HepG2 (cell line): ENCODE measurements around the gene FASTK. TPM values are rescaled to one million over a fixed set of nuclear protein-coding genes. Genes with fewer than 3 reads are reported as not detected.

Experiments used
- AGO1 ChIP-seq: fragments of 200-400 bp; formaldehyde crosslinking; IDR thresholded peaks from 2 replicates; pipeline ENCODE4 v1.6.1; 2017; ENCODE audit warnings: mild to moderate bottlenecking, low read depth, low read length, moderate library complexity; ENCODE audit not compliant: poor library complexity, severe bottlenecking
- ATRX ChIP-seq: sonication (generic); formaldehyde crosslinking; IDR thresholded peaks from 2 replicates; pipeline ENCODE4 v1.4.0; 2020; ENCODE audit warnings: missing genetic modification reagents, borderline replicate concordance
- CHD4 ChIP-seq: fragments of 200-600 bp; sonication (generic); IDR thresholded peaks from 2 replicates; pipeline ENCODE4 v1.7.0; 2017; ENCODE audit warnings: mild to moderate bottlenecking, low read length, borderline replicate concordance
- EZH2 ChIP-seq: conservative IDR thresholded peaks from 2 replicates; pipeline ENCODE4 v1.6.1; 2012; ENCODE audit warnings: mild to moderate bottlenecking, low read depth, low read length, moderate library complexity
- FOXP1 ChIP-seq, 2 experiments: fragments of 450-650 bp in 1 of 2; IDR thresholded peaks; 2 replicates each; pipeline ENCODE4 v1.6.1; 2017 to 2018; ENCODE audit warnings: antibody characterized with exemption in 1 of 2
- HDAC6 ChIP-seq: fragments of 200-600 bp; sonication (generic); IDR thresholded peaks from 2 replicates; pipeline ENCODE4 v1.7.0; 2017; ENCODE audit warnings: mild to moderate bottlenecking, antibody characterized with exemption, low read length, low read depth
- LCORL ChIP-seq, 2 experiments: fragments of 450-650 bp in 1 of 2; sonication (generic) in 1 of 2; formaldehyde crosslinking in 1 of 2; IDR thresholded peaks; 2 replicates each; pipeline versions ENCODE4 v1.5.0 to v1.6.1; 2017 to 2020; ENCODE audit warnings: antibody characterized with exemption in 1 of 2, missing genetic modification reagents in 1 of 2
- MAFG ChIP-seq: sonication (generic); formaldehyde crosslinking; IDR thresholded peaks from 2 replicates; pipeline ENCODE4 v1.5.1; 2020; ENCODE audit warnings: mild to moderate bottlenecking, missing genetic modification reagents
- MTF2 ChIP-seq: sonication (generic); formaldehyde crosslinking; IDR thresholded peaks from 2 replicates; pipeline ENCODE4 v1.5.0; 2020; ENCODE audit warnings: missing genetic modification reagents, borderline replicate concordance
- NRL ChIP-seq: sonication (generic); formaldehyde crosslinking; IDR thresholded peaks from 2 replicates; pipeline ENCODE4 v1.5.0; 2020; ENCODE audit warnings: missing genetic modification reagents, mild to moderate bottlenecking, moderate library complexity, borderline replicate concordance
- PAX8 ChIP-seq: sonication (generic); formaldehyde crosslinking; IDR thresholded peaks from 2 replicates; pipeline ENCODE4 v1.8.0; 2022; ENCODE audit warnings: mild to moderate bottlenecking, missing genetic modification reagents, borderline replicate concordance
- PHB2 ChIP-seq: fragments of 450-650 bp; IDR thresholded peaks from 2 replicates; pipeline ENCODE4 v1.6.1; 2018; ENCODE audit not compliant: partially characterized antibody
- PHF21A ChIP-seq: sonication (generic); formaldehyde crosslinking; IDR thresholded peaks from 2 replicates; pipeline ENCODE4 v1.5.0; 2020; ENCODE audit warnings: mild to moderate bottlenecking, missing genetic modification reagents
- RBFOX2 ChIP-seq: fragments of 200-400 bp; formaldehyde crosslinking; IDR thresholded peaks from 2 replicates; pipeline ENCODE4 v1.6.1; 2017; ENCODE audit warnings: low read depth, mild to moderate bottlenecking, low read length
- SIX1 ChIP-seq: sonication (generic); formaldehyde crosslinking; IDR thresholded peaks from 2 replicates; pipeline ENCODE4 v1.4.0; 2020; ENCODE audit warnings: missing genetic modification reagents, borderline replicate concordance
- SMAD9 ChIP-seq: sonication (generic); formaldehyde crosslinking; IDR thresholded peaks from 2 replicates; pipeline ENCODE4 v1.5.1; 2020; ENCODE audit warnings: mild to moderate bottlenecking, missing genetic modification reagents
- SNAI1 ChIP-seq: sonication (generic); formaldehyde crosslinking; IDR thresholded peaks from 2 replicates; pipeline ENCODE4 v1.5.0; 2020; ENCODE audit warnings: mild to moderate bottlenecking, missing genetic modification reagents, borderline replicate concordance
- STAG1 ChIP-seq: sonication (generic); formaldehyde crosslinking; IDR thresholded peaks from 2 replicates; pipeline ENCODE4 v1.4.0; 2020; ENCODE audit warnings: missing genetic modification reagents
- ZBTB20 ChIP-seq: sonication (generic); formaldehyde crosslinking; IDR thresholded peaks from 2 replicates; pipeline ENCODE4 v1.8.1; 2023; ENCODE audit warnings: missing genetic modification reagents, low read depth, mild to moderate bottlenecking, borderline replicate concordance
- ZFP90 ChIP-seq: sonication (generic); formaldehyde crosslinking; IDR thresholded peaks from 2 replicates; pipeline ENCODE4 v1.8.0; 2022; ENCODE audit warnings: missing genetic modification reagents, mild to moderate bottlenecking, inconsistent platforms, borderline replicate concordance
- ZNF496 ChIP-seq: sonication (generic); formaldehyde crosslinking; IDR thresholded peaks from 2 replicates; pipeline ENCODE4 v1.8.1; 2023; ENCODE audit warnings: mild to moderate bottlenecking, moderate library complexity, missing genetic modification reagents; ENCODE audit not compliant: insufficient replicate concordance
- ZNF570 ChIP-seq: sonication (generic); formaldehyde crosslinking; IDR thresholded peaks from 2 replicates; pipeline ENCODE4 v1.4.0; 2020; ENCODE audit warnings: mild to moderate bottlenecking, missing genetic modification reagents, borderline replicate concordance
- ZNF841 ChIP-seq: sonication (generic); formaldehyde crosslinking; IDR thresholded peaks from 2 replicates; pipeline ENCODE4 v1.8.1; 2023; ENCODE audit warnings: missing genetic modification reagents, borderline replicate concordance
- ZSCAN31 ChIP-seq: sonication (generic); formaldehyde crosslinking; IDR thresholded peaks from 2 replicates; pipeline ENCODE4 v1.5.0; 2020; ENCODE audit warnings: low read depth, mild to moderate bottlenecking, missing genetic modification reagents
- polyA plus RNA-seq, 8 experiments: library from polyadenylated mRNA; depleted of rRNA in 3 of 8; stranded (reverse) in 7 of 8; unstranded in 1 of 8; fragments of >200 nt; fragmentation: Illumina TruSeq in 4 of 8; extraction: Trizol in 4 of 8; gene quantifications; 2 replicates each; pipeline versions ENCODE4 v1.2.1 to v1.2.3, GENCODE V29; 2011 to 2016; ENCODE audit warnings: low read depth in 4 of 8, missing spikeins in 1 of 8, mixed read lengths in 1 of 8; ENCODE audit not compliant: insufficient read depth in 1 of 8
- total RNA-seq, 5 experiments: library from RNA; depleted of rRNA; stranded (reverse); fragments of >200 nt; fragmentation: Illumina TruSeq; extraction: Trizol; gene quantifications; 2 replicates each; pipeline ENCODE4 v1.2.3, GENCODE V29; 2016; ENCODE audit warnings: low read depth in 1 of 5
- TF ChIP-seq, protein P1 (sequence below): sonication (generic); formaldehyde crosslinking; IDR thresholded peaks from 2 replicates; pipeline ENCODE4 v1.4.0; 2020; ENCODE audit warnings: missing genetic modification reagents, borderline replicate concordance
- TF ChIP-seq, protein P2 (sequence below): sonication (generic); formaldehyde crosslinking; IDR thresholded peaks from 2 replicates; pipeline ENCODE4 v1.5.0; 2020; ENCODE audit warnings: missing genetic modification reagents, mild to moderate bottlenecking, borderline replicate concordance
- TF ChIP-seq, protein P3 (sequence below): sonication (generic); formaldehyde crosslinking; IDR thresholded peaks from 2 replicates; pipeline ENCODE4 v1.4.0; 2020; ENCODE audit warnings: mild to moderate bottlenecking, missing genetic modification reagents

FASTK gene
- total and polyA plus RNA-seq, 2 of the 13 experiments (the other 11 are each of a cell fraction or from before 2014, with no cell fraction given), result 52.9 to 55.7 TPM

DNA sequence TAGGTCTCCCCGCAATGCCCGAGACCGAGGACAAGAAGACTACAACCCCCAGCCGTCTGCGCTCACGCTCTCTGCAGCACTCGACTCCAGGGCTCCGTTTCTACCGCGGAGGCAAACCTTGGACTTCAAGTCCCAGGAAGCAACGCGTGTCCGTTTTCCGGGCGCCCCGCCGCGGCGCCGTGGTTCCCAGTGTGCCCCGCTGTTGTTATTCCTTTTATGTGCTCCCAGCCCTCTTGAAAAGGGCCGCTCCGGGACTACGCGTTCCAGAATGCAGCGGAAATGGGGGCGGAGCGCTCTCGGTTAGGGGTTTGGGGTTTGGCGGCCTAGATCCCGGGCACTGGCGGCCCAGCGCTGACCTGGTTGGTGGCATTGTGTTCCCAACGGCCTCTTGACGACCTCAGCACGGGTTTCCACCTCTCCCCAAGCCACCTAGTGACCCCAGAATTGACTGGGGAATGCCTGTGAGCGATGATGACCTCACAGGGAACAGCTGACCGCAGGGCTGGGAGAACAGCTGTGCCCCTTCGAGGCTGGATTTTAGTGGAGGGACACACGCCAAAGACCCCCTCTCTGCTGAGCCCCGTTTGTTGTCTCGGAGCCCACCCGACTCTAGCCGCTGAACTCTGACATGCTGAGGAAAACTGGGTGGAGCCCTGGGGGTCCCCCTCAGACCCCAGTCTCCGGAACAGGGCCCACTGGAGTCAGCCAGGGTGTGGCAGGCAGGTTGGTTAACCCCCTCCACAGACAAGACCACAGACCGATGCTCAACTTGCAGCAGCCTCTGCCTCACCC is 22.4 kb downstream of the FASTK start (continued):
- TF ChIP-seq, protein P1, sequence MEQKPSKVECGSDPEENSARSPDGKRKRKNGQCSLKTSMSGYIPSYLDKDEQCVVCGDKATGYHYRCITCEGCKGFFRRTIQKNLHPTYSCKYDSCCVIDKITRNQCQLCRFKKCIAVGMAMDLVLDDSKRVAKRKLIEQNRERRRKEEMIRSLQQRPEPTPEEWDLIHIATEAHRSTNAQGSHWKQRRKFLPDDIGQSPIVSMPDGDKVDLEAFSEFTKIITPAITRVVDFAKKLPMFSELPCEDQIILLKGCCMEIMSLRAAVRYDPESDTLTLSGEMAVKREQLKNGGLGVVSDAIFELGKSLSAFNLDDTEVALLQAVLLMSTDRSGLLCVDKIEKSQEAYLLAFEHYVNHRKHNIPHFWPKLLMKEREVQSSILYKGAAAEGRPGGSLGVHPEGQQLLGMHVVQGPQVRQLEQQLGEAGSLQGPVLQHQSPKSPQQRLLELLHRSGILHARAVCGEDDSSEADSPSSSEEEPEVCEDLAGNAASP, result no peak
- TF ChIP-seq PHF21A (peak; percentile 89), SNAI1 (CRISPR knock-in tag) (no peak), ZBTB20 (CRISPR knock-in tag) (0 out of 2 replicates have a peak, but pooled peaks have one; percentile 31), MAFG (CRISPR knock-in tag) (no peak), MTF2 (no peak), EZH2 (no peak), STAG1 (no peak), LCORL (IDR thresholded peaks at IDR 0.05) (no peak), LCORL (CRISPR knock-in tag; IDR thresholded peaks at IDR 0.05) (peak; percentile 68), ZSCAN31 (peak; percentile 65; the same call in 1 of the 2 replicates), ZNF496 (no peak), PAX8 (no peak), ATRX (CRISPR knock-in tag) (no peak), HDAC6 (no peak), NRL (CRISPR knock-in tag) (no peak), SMAD9 (CRISPR knock-in tag) (no peak), FOXP1 (IDR thresholded peaks at IDR 0.05) (no peak), FOXP1 (CRISPR knock-in tag; IDR thresholded peaks at IDR 0.05) (no peak), SIX1 (CRISPR knock-in tag) (no peak), CHD4 (no peak), ZFP90 (peak; percentile 71), RBFOX2 (peak; percentile 67), ZNF841 (CRISPR knock-in tag) (no peak), ZNF570 (CRISPR knock-in tag) (no peak), AGO1 (peak; percentile 70), PHB2 (no peak)
- TF ChIP-seq, protein P2, sequence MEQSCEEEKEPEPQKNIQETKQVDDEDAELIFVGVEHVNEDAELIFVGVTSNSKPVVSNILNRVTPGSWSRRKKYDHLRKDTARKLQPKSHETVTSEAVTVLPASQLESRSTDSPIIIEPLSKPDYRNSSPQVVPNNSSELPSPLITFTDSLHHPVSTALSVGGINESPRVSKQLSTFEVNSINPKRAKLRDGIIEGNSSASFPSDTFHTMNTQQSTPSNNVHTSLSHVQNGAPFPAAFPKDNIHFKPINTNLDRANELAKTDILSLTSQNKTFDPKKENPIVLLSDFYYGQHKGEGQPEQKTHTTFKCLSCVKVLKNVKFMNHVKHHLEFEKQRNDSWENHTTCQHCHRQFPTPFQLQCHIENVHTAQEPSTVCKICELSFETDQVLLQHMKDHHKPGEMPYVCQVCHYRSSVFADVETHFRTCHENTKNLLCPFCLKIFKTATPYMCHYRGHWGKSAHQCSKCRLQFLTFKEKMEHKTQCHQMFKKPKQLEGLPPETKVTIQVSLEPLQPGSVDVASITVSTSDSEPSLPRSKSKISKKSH (CRISPR knock-in tag), result no peak
- TF ChIP-seq, protein P3, sequence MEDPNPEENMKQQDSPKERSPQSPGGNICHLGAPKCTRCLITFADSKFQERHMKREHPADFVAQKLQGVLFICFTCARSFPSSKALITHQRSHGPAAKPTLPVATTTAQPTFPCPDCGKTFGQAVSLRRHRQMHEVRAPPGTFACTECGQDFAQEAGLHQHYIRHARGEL (CRISPR knock-in tag), result no peak
